ENCODE data around the gene SDCBP2.

DNA sequence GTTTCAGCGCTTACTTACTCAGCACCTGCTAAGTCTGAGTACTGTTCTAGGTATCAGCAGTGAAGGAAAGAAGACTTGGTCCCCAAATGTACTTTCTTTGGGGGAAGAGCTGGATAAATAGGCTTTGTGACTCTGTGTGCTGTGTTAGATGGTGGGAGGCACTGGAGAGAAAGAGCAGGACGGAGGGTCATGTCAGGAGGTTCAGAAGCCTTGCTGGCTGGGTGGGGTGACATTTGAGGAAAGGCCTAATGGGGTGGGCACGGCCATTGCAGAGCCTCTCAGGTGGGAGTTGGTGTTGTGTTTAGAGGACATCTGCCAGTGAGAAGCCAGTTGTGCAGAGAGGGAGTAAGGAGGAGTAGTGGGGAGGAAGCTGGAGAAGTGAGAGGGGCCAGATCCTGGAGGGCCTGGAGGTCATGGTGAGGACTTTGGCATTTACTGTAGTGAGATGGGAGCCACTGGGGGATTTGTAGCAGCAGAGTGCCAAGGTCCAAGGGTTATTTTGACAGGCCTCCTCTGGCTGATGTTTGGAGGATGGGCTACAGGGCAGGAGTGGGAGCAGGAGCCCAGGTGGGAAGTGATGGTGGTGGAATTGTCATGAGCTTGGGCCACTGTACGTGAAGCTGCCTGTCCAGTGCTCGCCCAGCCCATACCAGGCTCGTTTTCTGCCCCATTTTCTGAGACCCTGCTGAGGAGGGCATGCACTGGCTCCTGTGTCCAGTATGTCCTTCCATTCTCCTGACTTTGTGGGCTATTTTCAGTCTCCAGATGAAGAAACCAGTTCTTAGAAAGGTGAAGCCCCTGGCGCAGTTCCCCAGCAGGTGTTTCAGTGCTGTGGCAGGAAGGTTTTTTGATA, 886 bp downstream of the SDCBP2 start:
- TF ChIP-seq, protein P1, sequence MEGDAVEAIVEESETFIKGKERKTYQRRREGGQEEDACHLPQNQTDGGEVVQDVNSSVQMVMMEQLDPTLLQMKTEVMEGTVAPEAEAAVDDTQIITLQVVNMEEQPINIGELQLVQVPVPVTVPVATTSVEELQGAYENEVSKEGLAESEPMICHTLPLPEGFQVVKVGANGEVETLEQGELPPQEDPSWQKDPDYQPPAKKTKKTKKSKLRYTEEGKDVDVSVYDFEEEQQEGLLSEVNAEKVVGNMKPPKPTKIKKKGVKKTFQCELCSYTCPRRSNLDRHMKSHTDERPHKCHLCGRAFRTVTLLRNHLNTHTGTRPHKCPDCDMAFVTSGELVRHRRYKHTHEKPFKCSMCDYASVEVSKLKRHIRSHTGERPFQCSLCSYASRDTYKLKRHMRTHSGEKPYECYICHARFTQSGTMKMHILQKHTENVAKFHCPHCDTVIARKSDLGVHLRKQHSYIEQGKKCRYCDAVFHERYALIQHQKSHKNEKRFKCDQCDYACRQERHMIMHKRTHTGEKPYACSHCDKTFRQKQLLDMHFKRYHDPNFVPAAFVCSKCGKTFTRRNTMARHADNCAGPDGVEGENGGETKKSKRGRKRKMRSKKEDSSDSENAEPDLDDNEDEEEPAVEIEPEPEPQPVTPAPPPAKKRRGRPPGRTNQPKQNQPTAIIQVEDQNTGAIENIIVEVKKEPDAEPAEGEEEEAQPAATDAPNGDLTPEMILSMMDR (optimal IDR thresholded peaks at IDR 0.05 in 1 of 3, IDR thresholded peaks at IDR 0.05 in 1 of 3, conservative IDR thresholded peaks at IDR 0.05 in 1 of 3; ENCODE audit: extremely low read depth in 1 of 3, insufficient read depth in 2 of 3, low read length in 3 of 3): no peak
- TF ChIP-seq EZH2 (IDR thresholded peaks at IDR 0.05; ENCODE audit: low read length): no peak

Data from keratinocyte (primary cell).